ENCODE data around the gene PTPRN2.
"Not testable (repeated sequence)": the region's sequence is repeated elsewhere in the genome, so short reads cannot be mapped to it uniquely, and the experiment has no call there.

PTPRN2 gene

GRCh38 chr7:157574120-157574825 lies 1013.4 kb downstream of the PTPRN2 start:
- no peak for DNase-seq

- DNase-seq = no peak
Measured at GRCh38 chr7:157573244-157573643, 1014.4 kb downstream of the PTPRN2 start.

- no peak for DNase-seq
Measured at GRCh38 chr7:157572622-157573021, 1015.0 kb downstream of the PTPRN2 start.

- no peak for DNase-seq
Measured at GRCh38 chr7:157570531-157571200, 1017.0 kb downstream of the PTPRN2 start.

- no peak for DNase-seq
Measured at GRCh38 chr7:157569967-157570366, 1017.7 kb downstream of the PTPRN2 start.

- DNase-seq = peak; percentile 81
Measured at GRCh38 chr7:157568770-157569584, 1018.6 kb downstream of the PTPRN2 start.

DNA sequence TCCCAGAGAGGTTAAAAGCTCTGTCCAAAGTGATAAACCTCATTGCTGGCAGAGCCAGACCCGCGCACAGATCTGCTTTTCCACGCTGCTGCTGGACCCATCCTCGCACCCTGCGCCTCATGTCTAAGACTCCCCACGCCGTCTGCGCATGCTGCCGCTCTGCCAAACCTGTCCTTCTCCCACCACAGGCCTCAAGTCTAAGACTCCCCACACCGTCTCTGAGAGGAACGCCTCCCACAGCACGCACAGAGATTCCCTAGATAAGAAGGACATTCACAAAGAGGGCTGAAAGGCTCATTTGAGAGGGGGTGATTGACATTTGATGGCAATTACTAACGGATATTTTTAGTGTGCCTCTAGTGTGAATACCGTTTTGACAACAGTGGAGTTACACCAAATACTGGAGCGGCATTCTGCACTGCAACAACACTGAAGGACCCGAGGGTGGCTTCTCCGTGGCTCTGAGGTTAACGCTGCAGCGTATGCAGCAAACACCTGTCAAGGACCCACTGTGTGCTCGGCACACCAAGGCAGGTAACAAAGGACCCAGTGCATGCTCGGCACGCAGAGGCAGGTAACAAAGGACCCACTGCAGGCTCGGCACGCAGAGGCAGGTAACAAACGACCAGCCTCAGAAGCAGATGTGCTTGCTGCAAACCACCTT lies 1019.4 kb downstream of the PTPRN2 start:
- no peak for DNase-seq

DNA sequence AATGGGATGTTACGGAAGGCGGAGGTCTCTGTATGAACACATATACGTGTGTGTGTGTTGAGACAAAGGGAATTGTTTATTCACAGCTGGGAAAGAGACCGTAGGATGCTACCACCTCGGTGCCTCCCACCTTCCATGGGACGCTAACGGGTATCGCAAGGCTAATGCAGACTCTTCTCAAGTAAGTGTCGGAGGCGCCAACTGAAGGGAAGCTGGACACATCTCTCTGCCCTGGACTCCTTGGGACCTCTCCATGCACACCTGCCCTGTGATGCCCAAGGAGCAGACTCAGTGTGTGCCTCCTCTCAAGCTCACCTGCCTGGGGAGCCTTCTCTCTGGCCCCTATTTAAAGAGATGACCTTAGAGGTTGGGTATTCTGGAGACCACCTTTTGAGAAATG lies 1020.0 kb downstream of the PTPRN2 start:
- no peak for DNase-seq

GRCh38 chr7:157566631-157567006 lies 1021.0 kb downstream of the PTPRN2 start:
- DNase-seq = no peak

- no peak for DNase-seq
Measured at GRCh38 chr7:157565981-157566630, 1021.5 kb downstream of the PTPRN2 start.

DNA sequence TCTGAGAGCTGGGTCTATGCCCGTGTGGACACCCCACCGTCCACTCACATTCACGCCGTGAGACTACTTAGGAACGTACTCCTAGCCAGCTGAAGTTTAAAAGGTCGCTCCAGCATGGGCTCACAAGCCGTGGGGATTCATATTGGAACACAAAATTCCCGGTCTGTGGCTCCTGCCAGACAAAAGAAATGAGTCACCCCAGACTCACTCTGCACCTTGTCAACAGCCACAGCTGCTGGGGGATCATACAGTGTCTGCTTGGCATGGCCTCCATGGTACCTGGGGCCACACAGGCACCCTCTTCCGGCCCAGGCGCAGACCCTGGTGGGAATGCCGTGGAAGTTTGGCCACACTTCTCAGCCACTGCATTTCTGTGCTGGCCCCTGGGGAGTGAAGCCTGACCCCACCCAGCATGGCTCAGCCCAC lies 1022.4 kb downstream of the PTPRN2 start:
- DNase-seq = no peak

GRCh38 chr7:157564517-157565177 lies 1023.0 kb downstream of the PTPRN2 start:
- DNase-seq = no peak

- DNase-seq = not testable (repeated sequence)
Measured at GRCh38 chr7:157563467-157564135, 1024.0 kb downstream of the PTPRN2 start.

DNA sequence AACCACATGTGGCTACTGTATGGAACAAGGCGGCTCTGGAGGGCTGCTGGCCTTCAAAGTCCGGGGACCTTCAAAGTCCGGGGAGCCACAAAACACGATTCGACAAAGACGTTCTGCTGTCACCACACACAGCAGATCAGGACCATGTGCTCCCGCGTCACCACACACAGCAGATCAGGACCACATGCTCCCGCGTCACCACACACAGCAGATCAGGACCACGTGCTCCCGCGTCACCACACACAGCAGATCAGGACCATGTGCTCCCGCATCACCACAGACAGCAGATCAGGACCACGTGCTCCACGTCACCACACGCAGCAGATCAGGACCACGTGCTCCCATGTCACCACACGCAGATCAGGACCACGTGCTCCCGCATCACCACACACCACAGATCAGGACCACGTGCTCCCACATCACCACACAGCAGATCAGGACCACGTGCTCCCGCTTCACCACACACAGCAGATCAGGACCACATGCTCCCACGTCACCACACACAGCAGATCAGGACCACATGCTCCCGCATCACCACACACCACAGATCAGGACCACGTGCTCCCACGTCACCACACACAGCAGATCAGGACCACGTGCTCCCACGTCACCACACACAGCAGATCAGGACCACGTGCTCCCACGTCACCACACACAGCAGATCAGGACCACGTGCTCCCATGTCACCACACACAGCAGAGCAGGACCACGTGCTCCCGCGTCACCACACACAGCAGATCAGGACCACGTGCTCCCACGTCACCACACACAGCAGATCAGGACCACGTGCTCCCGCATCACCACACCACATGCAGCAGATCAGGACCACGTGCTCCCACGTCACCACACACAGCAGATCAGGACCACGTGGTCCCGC lies 1024.9 kb downstream of the PTPRN2 start:
- not testable (repeated sequence) for DNase-seq

DNA sequence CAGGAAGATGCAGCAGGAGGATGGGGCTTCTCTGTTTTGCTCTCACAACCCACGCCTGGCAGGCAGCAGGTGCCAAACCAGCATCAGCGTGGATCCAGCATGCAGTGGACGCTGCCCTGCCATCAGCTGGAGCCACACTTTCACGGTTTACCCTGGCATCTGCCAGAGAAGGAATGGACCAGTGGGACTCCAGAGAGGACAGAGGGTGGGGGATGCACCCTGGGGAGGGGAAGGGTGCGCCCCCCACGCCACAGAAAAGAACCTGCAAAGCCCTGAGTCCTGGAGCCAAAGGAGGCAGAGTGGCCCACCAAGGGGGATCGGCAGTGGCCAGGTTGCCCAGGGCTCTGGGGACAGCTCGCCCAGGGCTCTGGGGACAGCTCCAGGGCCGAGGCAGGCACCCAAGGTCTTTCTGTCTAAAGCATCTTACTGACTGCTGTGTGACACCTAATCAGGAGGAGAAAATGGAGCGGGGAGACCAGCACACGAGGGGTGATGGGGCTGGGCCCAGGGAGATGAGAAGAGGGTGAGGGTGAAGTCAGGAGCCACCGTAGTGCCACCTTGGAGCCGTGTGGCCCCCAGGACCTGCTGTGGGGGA lies 1025.7 kb downstream of the PTPRN2 start:
- DNase-seq = no peak

DNA sequence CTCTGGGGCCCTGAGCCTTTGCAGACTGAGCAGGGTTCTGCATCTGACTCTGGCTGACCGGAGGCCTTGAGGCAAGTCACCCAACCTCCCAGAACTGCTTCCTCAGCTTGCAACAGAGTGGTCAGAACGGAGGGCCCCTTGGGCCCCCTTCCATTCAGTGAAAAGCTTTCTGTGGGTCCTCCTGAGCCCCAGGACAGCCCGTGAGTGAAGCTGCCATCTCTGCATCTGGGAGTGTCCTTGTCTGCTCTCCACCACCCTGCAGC lies 1026.2 kb downstream of the PTPRN2 start:
- no peak for DNase-seq

DNA sequence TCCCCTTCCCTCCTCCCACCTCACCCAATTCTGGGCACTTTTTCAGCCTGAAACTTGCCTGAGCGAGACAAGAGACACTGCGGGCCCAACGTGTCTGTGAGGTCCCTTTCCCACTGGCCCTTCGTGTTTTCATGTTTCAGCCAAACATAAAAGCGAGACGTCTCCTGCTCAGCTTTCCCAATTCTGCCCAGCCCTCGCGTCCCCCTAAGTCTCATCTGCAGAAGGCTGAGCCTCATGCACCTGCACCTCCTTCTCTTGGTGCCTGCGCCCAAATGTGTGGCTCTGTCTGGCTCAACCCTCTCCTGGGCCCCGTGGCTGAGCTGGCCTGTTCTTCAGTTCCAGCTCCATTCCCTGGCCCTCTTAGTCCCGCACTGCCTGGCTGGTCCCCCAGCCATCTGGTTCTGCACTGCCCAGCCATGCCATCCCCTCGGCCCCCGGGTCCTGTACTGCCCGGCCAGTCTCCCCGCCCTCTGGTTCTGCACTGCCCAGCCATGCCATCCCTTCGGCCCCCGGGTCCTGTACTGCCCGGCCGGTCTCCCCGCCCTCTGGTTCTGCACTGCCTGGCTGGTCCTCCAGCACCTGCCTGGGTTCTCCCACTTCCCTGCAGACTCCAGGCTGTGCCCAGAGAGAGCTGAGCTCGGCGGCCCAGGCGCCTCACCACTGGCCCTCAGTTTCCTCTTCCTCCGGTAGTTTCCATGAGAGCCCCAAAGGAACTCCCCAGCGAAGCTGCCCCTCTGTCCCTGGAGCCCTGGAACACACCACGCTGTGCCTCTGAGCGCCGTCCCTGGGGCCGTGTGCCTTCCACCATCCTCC lies 1026.7 kb downstream of the PTPRN2 start:
- no peak for DNase-seq

DNA sequence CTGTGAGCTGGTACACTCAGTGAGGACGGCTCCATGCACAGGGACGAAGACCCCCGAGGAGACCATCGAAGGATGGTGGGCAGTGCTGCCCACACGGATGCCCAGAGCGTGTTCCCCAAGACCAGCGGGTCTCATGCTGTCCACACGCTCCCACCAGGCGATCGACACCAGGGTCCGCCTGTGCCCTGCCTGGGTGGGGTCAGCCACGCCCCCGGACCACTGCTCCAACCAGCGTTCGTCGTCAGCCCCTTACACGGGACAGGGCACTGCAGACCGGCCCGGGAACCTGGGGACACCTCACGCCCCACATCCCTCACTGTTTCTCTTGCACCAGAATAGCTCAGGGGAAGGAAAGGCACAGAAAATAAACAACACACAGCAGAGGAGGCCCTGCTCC lies 1027.4 kb downstream of the PTPRN2 start:
- no peak for DNase-seq

DNA sequence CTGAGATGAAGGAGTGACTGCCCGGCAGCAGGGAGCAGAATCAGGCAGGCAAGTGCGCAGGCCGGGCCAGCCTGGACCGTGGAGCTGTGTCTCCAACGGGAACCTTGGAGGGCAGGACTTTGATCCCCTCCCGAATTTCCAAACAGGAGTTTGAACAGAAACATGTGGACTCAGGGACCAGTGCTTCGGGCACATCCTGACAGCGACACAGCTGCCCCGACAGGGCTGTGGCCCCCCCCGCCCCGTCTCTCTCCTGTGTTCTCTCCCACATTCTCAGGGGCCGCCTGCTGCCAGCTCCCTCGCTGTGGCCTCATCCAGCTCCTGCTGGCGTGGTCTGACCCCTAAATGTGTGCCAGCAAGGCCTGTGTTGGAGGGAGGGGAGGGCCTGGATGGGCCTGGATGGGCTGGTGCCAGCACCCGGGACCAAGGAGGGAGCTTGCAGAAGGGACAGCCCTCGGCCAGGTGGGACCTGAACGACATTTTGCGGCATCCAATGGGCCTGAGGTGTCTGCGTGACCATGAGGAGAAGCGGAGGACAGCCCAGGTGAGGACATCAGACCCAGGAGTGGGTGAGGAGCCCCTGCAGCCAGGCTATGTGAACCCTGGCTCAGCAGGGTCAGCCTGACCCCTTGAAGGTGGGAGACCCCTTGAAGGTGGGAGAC lies 1027.9 kb downstream of the PTPRN2 start:
- DNase-seq = no peak
